NCI-H2029 treated with DMSO at 0.1 percent for 48 hours (cell line): Measurements from ENCODE around the gene KLHL25.

Experiments used
- DNase-seq: peaks from one replicate; lab custom pipeline; 2025; lab: John Stamatoyannopoulos, UW

Gene KLHL25

GRCh38 chr15:85717212-85717611, 77.5 kb downstream of the KLHL25 start:
- no peak for DNase-seq

GRCh38 chr15:85716261-85716660, 78.5 kb downstream of the KLHL25 start:
- DNase-seq: no peak

- DNase-seq: no peak
Measured at GRCh38 chr15:85711580-85712192, 83.0 kb downstream of the KLHL25 start.

- DNase-seq: no peak
Measured at GRCh38 chr15:85710340-85710842, 84.3 kb downstream of the KLHL25 start.
